AML-193 (cell line): ENCODE measurements around the gene CENPF.
"Not testable (repeated sequence)": the region's sequence is repeated elsewhere in the genome, so short reads cannot be mapped to it uniquely, and the experiment has no call there.

Experiments
- DNase-seq, 2 experiments: peaks; one replicate each; lab custom pipeline; 2025; lab: John Stamatoyannopoulos, UW

The CENPF gene

GRCh38 chr1:214584805-214585766, 17.9 kb upstream of the CENPF start:
- peak; percentile 68 to 75 for DNase-seq

GRCh38 chr1:214586621-214587020, 16.4 kb upstream of the CENPF start:
- DNase-seq = no peak

GRCh38 chr1:214587165-214587564, 15.8 kb upstream of the CENPF start:
- DNase-seq = no peak

- DNase-seq = no peak
Observed at GRCh38 chr1:214588963-214589597, 13.9 kb upstream of the CENPF start.

- no peak for DNase-seq
Observed at GRCh38 chr1:214590696-214591095, 12.3 kb upstream of the CENPF start.

GRCh38 chr1:214591918-214592317, 11.1 kb upstream of the CENPF start:
- not testable (repeated sequence) for DNase-seq

- no peak for DNase-seq
Observed at GRCh38 chr1:214593158-214593557, 9.8 kb upstream of the CENPF start.

- peak; percentile 15 to 48 for DNase-seq
Observed at GRCh38 chr1:214603819-214604252, 841 bp downstream of the CENPF start.

- no peak for DNase-seq
Observed at GRCh38 chr1:214604523-214604922, 1.5 kb downstream of the CENPF start.

- DNase-seq = not testable (repeated sequence)
Observed at GRCh38 chr1:214605484-214605883, 2.5 kb downstream of the CENPF start.

GRCh38 chr1:214605933-214606925, 3.2 kb downstream of the CENPF start:
- not testable (repeated sequence) for DNase-seq

GRCh38 chr1:214607492-214608215, 4.7 kb downstream of the CENPF start:
- not testable (repeated sequence) for DNase-seq

GRCh38 chr1:214608216-214608783, 5.3 kb downstream of the CENPF start:
- DNase-seq = not testable (repeated sequence)

GRCh38 chr1:214608817-214609216, 5.8 kb downstream of the CENPF start:
- DNase-seq = not testable (repeated sequence)

- DNase-seq = no peak
Observed at GRCh38 chr1:214609692-214610091, 6.7 kb downstream of the CENPF start.

- DNase-seq = not testable (repeated sequence)
Observed at GRCh38 chr1:214610136-214610535, 7.1 kb downstream of the CENPF start.

- DNase-seq = no peak
Observed at GRCh38 chr1:214615109-214615508, 12.1 kb downstream of the CENPF start.

GRCh38 chr1:214615871-214616270, 12.9 kb downstream of the CENPF start:
- DNase-seq = no peak

- DNase-seq = no peak
Observed at GRCh38 chr1:214617246-214617645, 14.3 kb downstream of the CENPF start.

- DNase-seq = no peak
Observed at GRCh38 chr1:214617843-214618242, 14.8 kb downstream of the CENPF start.

GRCh38 chr1:214621236-214621635, 18.2 kb downstream of the CENPF start:
- DNase-seq = no peak
